Inferior parietal cortex (tissue), 1 donor: Measurements from ENCODE around the gene FHIT.
A peak's percentile ranks its signal among the peaks of the same experiment; 100 is the strongest.

Source experiments
- DNase-seq: peaks from one replicate; pipeline ENCODE4 v3.0.0-alpha.2; 2016; ENCODE audit errors: extremely low spot score

The FHIT gene

GRCh38 chr3:60282866-60283265 is 968.4 kb downstream of the FHIT start:
- no peak for DNase-seq

GRCh38 chr3:60281970-60282369 is 969.3 kb downstream of the FHIT start:
- no peak for DNase-seq

- peak; percentile 37 for DNase-seq
These were observed 973.9 kb downstream of the FHIT start for GRCh38 chr3:60277361-60277800.

- DNase-seq: no peak
These were observed 974.6 kb downstream of the FHIT start for GRCh38 chr3:60276615-60277014.

- DNase-seq: no peak
These were observed 976.6 kb downstream of the FHIT start for GRCh38 chr3:60274646-60275045.

- DNase-seq: no peak
These were observed 977.2 kb downstream of the FHIT start for GRCh38 chr3:60274098-60274497.

- DNase-seq: no peak
These were observed 981.4 kb downstream of the FHIT start for GRCh38 chr3:60269829-60270266.

- DNase-seq: no peak
These were observed 981.9 kb downstream of the FHIT start for GRCh38 chr3:60269377-60269776.

GRCh38 chr3:60268123-60268522 is 983.1 kb downstream of the FHIT start:
- DNase-seq: no peak

- no peak for DNase-seq
These were observed 984.8 kb downstream of the FHIT start for GRCh38 chr3:60266444-60266843.

- DNase-seq: no peak
These were observed 988.1 kb downstream of the FHIT start for GRCh38 chr3:60263191-60263590.

- no peak for DNase-seq
These were observed 988.7 kb downstream of the FHIT start for GRCh38 chr3:60262546-60262945.

- DNase-seq: no peak
These were observed 990.7 kb downstream of the FHIT start for GRCh38 chr3:60260546-60260945.

- no peak for DNase-seq
These were observed 1000.4 kb downstream of the FHIT start for GRCh38 chr3:60250810-60251209.

- no peak for DNase-seq
These were observed 1001.0 kb downstream of the FHIT start for GRCh38 chr3:60250206-60250605.

- DNase-seq: no peak
These were observed 1004.9 kb downstream of the FHIT start for GRCh38 chr3:60246361-60246760.

- DNase-seq: no peak
These were observed 1007.8 kb downstream of the FHIT start for GRCh38 chr3:60243456-60243855.

- DNase-seq: no peak
These were observed 1010.8 kb downstream of the FHIT start for GRCh38 chr3:60240492-60240891.

GRCh38 chr3:60238550-60238949 is 1012.7 kb downstream of the FHIT start:
- no peak for DNase-seq

GRCh38 chr3:60229502-60229901 is 1021.8 kb downstream of the FHIT start:
- DNase-seq: no peak

- no peak for DNase-seq
These were observed 1022.4 kb downstream of the FHIT start for GRCh38 chr3:60228823-60229222.

GRCh38 chr3:60226912-60227311 is 1024.3 kb downstream of the FHIT start:
- DNase-seq: no peak

- DNase-seq: no peak
These were observed 1025.4 kb downstream of the FHIT start for GRCh38 chr3:60225848-60226247.

- DNase-seq: no peak
These were observed 1030.5 kb downstream of the FHIT start for GRCh38 chr3:60220768-60221167.

- no peak for DNase-seq
These were observed 1031.8 kb downstream of the FHIT start for GRCh38 chr3:60219501-60219900.
